ENCODE results near the gene WNT1. TPM values are rescaled to one million over a fixed set of nuclear protein-coding genes. Genes with fewer than 3 reads are reported as not detected.

Gene WNT1
- total and polyA plus RNA-seq, 8 donors: not detected

- TF ChIP-seq CTCF (IDR thresholded peaks at IDR 0.05): no peak
- peak; percentile 26 to 38 (median 34) for ATAC-seq
- DNase-seq: peak in 3 of 6 donors; percentile 54 to 70 (median 62)
- peak overlapping the region in 3 of 4 donors; percentile 12 to 39 (median 31) for H3K4me3 ChIP-seq
- WGBS, 2 donors: 2% methylated on average over 51 to 55 of the region's 55 CpGs
- no peak overlapping the region for H3K27ac ChIP-seq
- H3K4me1 ChIP-seq: peaks cover 12 to 25% (median 24%) of the 10 kb centered on the region in 3 donors
- H3K36me3 ChIP-seq: no peaks in the 10 kb centered on the region
- H3K27me3 ChIP-seq: peaks cover 0 to 27% (median 3%) of the 10 kb centered on the region in 4 donors
- intact Hi-C loops (cut with DNase I): no loop called here
- FAIRE-seq: no peak
- H3K9me3 ChIP-seq: no peaks in the 10 kb centered on the region
These were observed 1.7 kb downstream of the WNT1 start for GRCh38 chr12:48979602-48980388.

GRCh38 chr12:48980389-48980952 lies 2.3 kb downstream of the WNT1 start:
- intact Hi-C loops (cut with DNase I): no loop called here
- peak overlapping the region in 3 of 4 donors; percentile 12 to 39 (median 31) for H3K4me3 ChIP-seq
- FAIRE-seq (no peak), ATAC-seq (peak; percentile 7 to 48 (median 24)), DNase-seq (peak in 2 of 6 donors; percentile 63 to 74)
- H3K27me3 ChIP-seq: peaks cover 0 to 27% (median 3%) of the 10 kb centered on the region in 4 donors
- H3K4me1 ChIP-seq: peaks cover 12 to 25% (median 24%) of the 10 kb centered on the region in 3 donors
- WGBS, 2 donors: 3 to 4% methylated on average over 46 of the region's 46 CpGs
- H3K36me3 ChIP-seq: no peaks in the 10 kb centered on the region
- no peak for TF ChIP-seq CTCF (IDR thresholded peaks at IDR 0.05)
- H3K9me3 ChIP-seq: no peaks in the 10 kb centered on the region
- no peak overlapping the region for H3K27ac ChIP-seq

GRCh38 chr12:48980953-48981756 lies 3.0 kb downstream of the WNT1 start:
- Histone ChIP-seq H3K9me3 (no peaks in the 10 kb centered on the region), H3K4me1 (peaks cover 12 to 25% (median 24%) of the 10 kb centered on the region in 3 donors), H3K36me3 (no peaks in the 10 kb centered on the region), H3K27me3 (peaks cover 0 to 27% (median 3%) of the 10 kb centered on the region in 4 donors), H3K4me3 (peak overlapping the region in 2 of 4 donors; percentile 8 to 39), H3K27ac (no peak overlapping the region)
- intact Hi-C loops (cut with DNase I): no loop called here
- peak in 3 of 6 donors; percentile 46 to 67 (median 63) for DNase-seq
- FAIRE-seq: no peak
- 6 to 7% methylated on average over 88 to 91 of the region's 91 CpGs for WGBS, 2 donors
- ATAC-seq: peak; percentile 13 to 46 (median 40)
- no peak for TF ChIP-seq CTCF (IDR thresholded peaks at IDR 0.05)

GRCh38 chr12:48981757-48982157 lies 3.6 kb downstream of the WNT1 start:
- DNase-seq (peak in 1 of 6 donors; percentile 52), FAIRE-seq (no peak), ATAC-seq (no peak)
- no peak overlapping the region for H3K4me3 ChIP-seq
- H3K4me1 ChIP-seq: peaks cover 12 to 25% (median 24%) of the 10 kb centered on the region in 3 donors
- 20 to 29% methylated on average over 13 of the region's 13 CpGs for WGBS, 2 donors
- no peaks in the 10 kb centered on the region for H3K36me3 ChIP-seq
- H3K9me3 ChIP-seq: no peaks in the 10 kb centered on the region
- no peak overlapping the region for H3K27ac ChIP-seq
- peaks cover 0 to 27% (median 3%) of the 10 kb centered on the region in 4 donors for H3K27me3 ChIP-seq
- intact Hi-C loops (cut with DNase I): no loop called here
- TF ChIP-seq CTCF (IDR thresholded peaks at IDR 0.05): no peak

Data from pancreas (tissue), 10 donors.